GM19455 (cell line): ENCODE measurements around the gene WDR26.
"Not testable (repeated sequence)": the region's sequence is repeated elsewhere in the genome, so short reads cannot be mapped to it uniquely, and the experiment has no call there.

Experiments used
- ATAC-seq: cut with Tn5 transposase; IDR thresholded peaks from one replicate; pipeline ENCODE4 v1.9.1; 2021; ENCODE audit not compliant: unreplicated experiment

Gene WDR26

GRCh38 chr1:224352436-224353085 is 82.0 kb downstream of the WDR26 start:
- ATAC-seq: not testable (repeated sequence)

GRCh38 chr1:224349716-224350115 is 84.9 kb downstream of the WDR26 start:
- ATAC-seq: not testable (repeated sequence)

- ATAC-seq: no peak
Observed at GRCh38 chr1:224348137-224348536, 86.5 kb downstream of the WDR26 start.

GRCh38 chr1:224343679-224344078 is 90.9 kb downstream of the WDR26 start:
- no peak for ATAC-seq

- ATAC-seq: peak; percentile 63
Observed at GRCh38 chr1:224340453-224341384, 93.9 kb downstream of the WDR26 start.

- ATAC-seq: no peak
Observed at GRCh38 chr1:224339442-224340033, 95.1 kb downstream of the WDR26 start.

GRCh38 chr1:224338150-224338838 is 96.3 kb downstream of the WDR26 start:
- no peak for ATAC-seq
